Measurements from ENCODE around the gene USO1.

Gene USO1

GRCh38 chr4:75848171-75848760 lies 123.9 kb downstream of the USO1 start:
- peak; percentile 2 for DNase-seq

- no peak for DNase-seq
Measured at GRCh38 chr4:75848891-75849290, 124.5 kb downstream of the USO1 start.

GRCh38 chr4:75849461-75849860 lies 125.1 kb downstream of the USO1 start:
- DNase-seq: no peak

GRCh38 chr4:75858721-75859120 lies 134.3 kb downstream of the USO1 start:
- no peak for DNase-seq

- no peak for DNase-seq
Measured at GRCh38 chr4:75860606-75861005, 136.2 kb downstream of the USO1 start.

Measured in T1000 (cell line).